DMS114 treated with DMSO at 0.1 percent for 48 hours (cell line): Measurements from ENCODE around the gene BMAL2.

Experiments
- DNase-seq: peaks from one replicate; lab custom pipeline; 2025; ENCODE audit not compliant: unreplicated experiment; lab: John Stamatoyannopoulos, UW

The BMAL2 gene

DNA sequence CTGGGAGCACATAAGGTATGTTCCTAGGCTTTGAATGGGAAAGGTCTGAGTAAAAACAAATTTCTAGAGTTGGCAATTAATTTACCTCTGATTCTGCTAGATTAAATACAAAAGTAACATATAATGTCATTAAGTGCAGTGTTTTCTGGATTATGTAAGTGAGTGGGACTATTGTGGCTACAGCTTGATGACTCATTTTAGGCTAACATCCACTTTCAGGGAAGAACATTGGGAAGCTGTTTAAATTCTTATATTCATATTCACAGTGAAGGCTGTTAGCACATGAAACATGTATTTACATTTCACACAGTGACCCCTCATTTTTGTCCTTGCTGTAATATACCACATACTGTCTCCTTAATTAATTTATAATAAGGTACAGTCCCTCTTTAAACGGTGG, 13.2 kb upstream of the BMAL2 start:
- no peak for DNase-seq

- DNase-seq: no peak
These were observed 12.8 kb upstream of the BMAL2 start for GRCh38 chr12:27319848-27320247.

DNA sequence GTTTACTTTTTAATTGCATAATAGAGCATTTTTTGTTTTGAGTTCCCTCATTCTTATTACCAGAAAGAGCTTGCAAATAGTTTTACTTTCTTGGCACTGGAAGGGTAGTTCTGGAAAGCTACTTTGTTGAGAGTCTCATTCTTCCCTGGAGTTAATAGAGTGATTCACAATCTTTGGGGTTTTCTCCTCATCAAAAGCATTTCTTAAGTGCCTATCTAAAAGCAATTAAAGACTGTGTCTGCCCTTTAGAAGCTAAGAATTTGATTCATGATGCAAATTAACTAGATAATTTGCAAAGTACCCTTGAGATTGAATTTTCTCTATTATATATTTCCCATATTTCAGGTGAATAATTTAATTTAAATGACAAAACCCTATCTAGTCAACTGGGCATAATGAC, 8.1 kb upstream of the BMAL2 start:
- no peak for DNase-seq

- no peak for DNase-seq
These were observed 1.8 kb upstream of the BMAL2 start for GRCh38 chr12:27330846-27331245.

DNA sequence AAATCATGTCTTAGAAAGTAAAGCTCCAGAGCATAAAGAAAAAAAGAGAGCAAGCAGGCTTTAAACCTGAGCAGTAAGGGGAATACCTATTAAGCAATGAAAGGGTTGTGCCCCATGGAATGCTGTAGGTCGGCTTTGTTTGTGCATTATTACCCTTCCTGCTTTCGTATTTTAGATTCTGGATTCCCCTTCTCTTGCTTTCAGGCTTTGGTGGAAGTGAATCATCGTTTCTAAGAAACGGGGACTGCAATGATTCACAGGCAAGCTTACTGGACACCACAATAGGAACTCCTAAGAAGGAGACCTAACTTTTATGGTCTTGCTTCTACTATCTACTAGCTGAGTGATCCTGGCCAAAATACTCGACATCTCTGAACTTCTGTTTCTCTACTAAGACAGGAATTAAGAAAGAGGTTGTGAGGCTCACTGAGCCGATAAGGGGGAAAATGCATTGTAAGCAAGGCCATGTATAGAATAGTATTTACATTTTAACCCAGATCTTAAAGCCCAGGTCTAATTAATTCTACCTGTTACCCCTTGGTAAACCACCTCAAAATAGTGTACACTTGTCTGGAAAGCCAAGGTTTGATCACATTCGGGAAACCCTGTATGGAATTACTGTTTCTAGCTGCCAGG, 1.2 kb upstream of the BMAL2 start:
- DNase-seq: no peak

- DNase-seq: no peak
These were observed 710 bp upstream of the BMAL2 start for GRCh38 chr12:27331927-27332324.

DNA sequence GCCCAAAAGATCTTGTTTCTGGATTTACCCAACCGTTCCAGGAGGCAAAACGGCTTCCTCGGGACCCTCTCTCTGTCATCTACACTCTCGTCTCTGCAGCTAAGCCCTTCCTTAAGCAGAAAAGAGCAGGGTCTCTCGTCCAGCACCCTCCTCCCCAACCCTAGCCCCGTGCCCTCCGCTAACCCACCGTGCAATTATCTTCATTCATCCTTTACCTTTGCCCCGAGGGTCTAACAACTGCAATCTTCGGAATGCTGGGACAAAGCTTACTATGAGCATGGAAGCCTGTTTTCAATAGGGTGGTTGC, 276 bp upstream of the BMAL2 start:
- DNase-seq: no peak

DNA sequence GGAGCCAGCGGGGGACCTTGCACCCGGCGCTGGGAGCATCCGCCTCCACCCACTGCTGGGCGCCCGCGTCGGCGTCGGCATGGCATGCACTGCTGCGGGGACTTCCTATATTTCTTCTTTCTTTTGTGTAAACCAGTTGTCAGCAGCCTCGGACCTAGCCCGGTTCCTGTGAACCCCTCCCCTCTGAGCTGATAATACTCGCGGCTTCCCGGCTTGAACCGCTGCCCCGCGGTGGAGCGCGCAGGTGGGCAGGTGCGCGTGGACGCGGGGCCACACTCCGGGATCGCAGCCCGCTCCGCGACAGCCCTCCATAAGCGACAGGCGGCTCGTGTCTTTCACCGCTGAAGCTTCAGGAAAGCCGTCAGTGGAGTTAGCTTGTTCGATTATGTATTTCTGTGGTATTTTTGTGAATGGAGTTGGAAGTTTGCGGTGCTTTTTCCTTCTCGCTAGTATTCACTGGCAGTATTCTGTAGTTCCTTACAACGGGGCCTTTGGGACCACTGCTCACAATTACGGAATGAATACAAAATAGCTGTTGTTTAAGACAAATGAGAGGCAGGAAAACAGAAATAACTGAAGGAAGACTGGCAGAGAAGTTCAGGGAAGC, 870 bp downstream of the BMAL2 start:
- peak; percentile 19 for DNase-seq

DNA sequence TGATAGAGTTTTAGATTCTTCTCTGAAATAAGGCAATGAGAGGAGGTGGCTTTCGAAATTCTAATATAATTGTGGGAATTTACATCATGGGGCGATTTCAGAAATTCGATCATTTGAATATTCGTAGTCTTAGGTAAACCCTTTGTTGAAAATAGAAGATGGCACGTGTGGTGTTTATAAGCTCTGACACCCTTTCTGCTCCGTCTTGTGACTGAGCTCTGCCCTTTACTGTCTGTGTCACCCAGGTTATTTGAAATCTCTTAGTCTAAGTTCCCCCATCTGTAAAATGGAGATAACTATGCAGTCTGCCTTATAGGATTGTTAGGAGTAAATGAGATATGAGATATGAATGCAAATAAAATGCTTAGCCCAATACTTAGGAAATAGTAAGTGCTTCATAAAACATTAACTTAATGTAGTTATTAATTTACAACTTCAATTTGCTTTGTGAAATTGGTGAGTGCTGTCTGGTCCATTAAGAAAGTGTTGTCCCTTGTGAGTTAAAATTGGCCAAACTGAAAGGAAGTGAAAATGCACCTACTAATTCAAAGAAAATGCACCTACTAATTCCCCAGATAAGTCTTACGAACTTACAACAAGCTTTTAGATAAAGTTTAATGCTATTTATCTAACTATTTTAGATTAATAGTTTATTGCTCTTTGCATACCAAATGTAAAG, 1.5 kb downstream of the BMAL2 start:
- no peak for DNase-seq

DNA sequence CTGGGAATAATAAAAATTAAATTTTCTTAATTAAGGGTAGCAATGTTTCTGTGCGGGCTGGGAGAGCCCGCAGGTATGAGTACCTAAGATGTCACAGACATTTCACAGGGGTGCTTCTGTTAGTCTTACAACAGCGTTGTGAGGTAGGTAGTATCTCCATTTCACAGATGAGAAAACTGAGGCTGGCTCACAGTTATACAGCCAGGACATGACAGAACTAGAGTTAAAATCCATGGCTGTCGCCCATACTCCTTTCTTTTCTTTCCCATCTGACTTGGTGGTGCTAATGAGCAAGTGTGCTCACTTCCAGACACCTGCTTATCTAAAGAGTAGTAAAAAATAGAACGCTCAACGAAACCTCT, 2.1 kb downstream of the BMAL2 start:
- DNase-seq: no peak

- no peak for DNase-seq
These were observed 3.0 kb downstream of the BMAL2 start for GRCh38 chr12:27335364-27336281.

- DNase-seq: no peak
These were observed 3.6 kb downstream of the BMAL2 start for GRCh38 chr12:27336282-27336653.

- DNase-seq: no peak
These were observed 4.7 kb downstream of the BMAL2 start for GRCh38 chr12:27337376-27337775.

DNA sequence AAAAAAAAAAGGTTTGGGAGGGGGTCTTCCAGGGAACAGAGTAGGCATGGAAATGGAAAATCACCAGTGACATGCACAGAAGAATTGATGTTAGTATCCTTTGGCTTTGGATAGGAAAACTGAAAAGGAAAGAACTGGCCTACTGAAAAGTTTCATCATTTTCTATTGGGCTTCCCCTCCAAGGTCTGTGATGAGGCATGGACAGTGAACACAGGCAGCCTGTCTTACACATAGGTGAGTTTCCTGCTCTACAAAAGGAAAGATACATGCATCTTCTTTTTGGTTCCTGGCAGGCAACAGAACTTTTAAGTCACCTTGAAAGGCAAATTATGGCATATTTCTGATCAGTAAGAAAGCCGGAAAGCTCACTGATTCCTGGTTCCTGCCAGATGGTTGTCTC, 5.8 kb downstream of the BMAL2 start:
- DNase-seq: no peak

DNA sequence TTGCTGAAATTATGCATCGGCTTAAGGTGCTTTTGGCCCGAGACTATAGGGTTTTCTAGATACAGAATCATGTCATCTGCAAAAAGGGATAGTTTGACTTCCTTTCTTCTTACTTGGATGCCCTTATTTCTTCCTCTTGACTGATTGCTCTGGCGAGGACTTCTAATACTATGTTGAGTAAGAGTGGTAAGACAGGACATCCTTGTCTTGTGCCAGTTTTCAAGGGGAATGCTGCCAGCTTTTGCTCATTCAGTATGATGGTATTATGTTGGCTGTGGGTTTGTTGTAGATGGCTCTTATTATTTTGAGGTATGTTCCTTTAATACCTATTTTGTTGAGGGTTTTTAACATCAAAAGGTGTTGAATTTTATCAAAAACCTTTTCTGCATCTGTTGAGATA, 8.3 kb downstream of the BMAL2 start:
- no peak for DNase-seq

- DNase-seq: no peak
These were observed 9.9 kb downstream of the BMAL2 start for GRCh38 chr12:27342536-27342935.

GRCh38 chr12:27343255-27344000, 10.8 kb downstream of the BMAL2 start:
- DNase-seq: no peak

DNA sequence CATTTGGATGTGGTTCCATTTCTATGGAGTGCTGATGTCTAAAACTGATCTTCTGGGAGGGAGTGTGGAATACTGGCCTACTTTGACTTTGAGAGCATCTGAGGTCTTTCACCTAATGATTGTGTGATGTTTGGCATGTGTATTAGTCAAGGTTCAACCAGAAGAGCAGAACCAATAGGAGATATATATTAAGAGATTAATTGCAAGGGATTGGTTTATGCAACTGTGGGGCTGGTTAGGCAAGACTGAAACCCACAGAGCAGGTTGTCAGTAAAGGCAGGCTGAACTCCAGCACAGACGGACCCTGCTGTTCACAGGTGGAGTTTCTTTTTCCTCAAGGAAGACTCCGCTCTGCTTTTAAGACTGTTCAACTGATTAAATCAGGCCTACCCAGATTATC, 11.6 kb downstream of the BMAL2 start:
- no peak for DNase-seq

- DNase-seq: no peak
These were observed 12.1 kb downstream of the BMAL2 start for GRCh38 chr12:27344760-27345159.

DNA sequence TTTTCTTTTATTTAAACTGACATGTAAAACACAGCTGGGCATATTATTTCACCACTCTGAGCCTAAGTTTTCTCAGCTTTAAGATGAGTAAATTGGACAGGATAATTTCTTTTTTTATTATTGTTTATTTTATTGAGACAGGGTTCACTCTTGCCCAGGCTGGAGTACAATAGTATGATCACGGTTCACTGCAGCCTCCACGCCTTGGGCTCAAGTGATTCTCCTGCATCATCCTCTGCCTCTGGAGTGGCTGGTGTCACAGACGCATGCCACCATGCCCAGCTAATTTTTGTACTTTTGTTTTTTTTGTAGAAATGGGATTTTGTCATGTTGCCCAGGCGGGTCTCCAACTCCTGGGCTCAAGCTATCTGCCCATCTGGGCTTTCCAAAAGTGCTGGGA, 12.7 kb downstream of the BMAL2 start:
- DNase-seq: no peak

GRCh38 chr12:27347779-27348178, 15.1 kb downstream of the BMAL2 start:
- no peak for DNase-seq
